Testis (tissue), 3 donors: ENCODE results near the gene HOOK2. TPM values are rescaled to one million over a fixed set of nuclear protein-coding genes. Genes with fewer than 3 reads are reported as not detected.

ENCODE experiments used
- DNase-seq: peaks from one replicate; pipeline ENCODE4 v3.0.0-alpha.2; 2019
- H3K27ac ChIP-seq, 2 donors: fragments of 200-600 bp; sonication (generic); one replicate each; pipeline ENCODE4 v1.5.1; 2019
- H3K27me3 ChIP-seq: fragments of 200-600 bp; sonication (generic); one replicate; pipeline ENCODE4 v1.5.1; 2019
- H3K36me3 ChIP-seq: fragments of 200-600 bp; sonication (generic); one replicate; pipeline ENCODE4 v1.5.1; 2017; ENCODE audit warnings: low read depth; ENCODE audit errors: missing control alignments
- H3K4me1 ChIP-seq: fragments of 200-600 bp; sonication (generic); one replicate; pipeline ENCODE4 v1.5.1; 2019
- H3K4me3 ChIP-seq, 2 donors: fragments of 200-600 bp; sonication (generic); one replicate each; pipeline ENCODE4 v1.5.1; 2017 to 2019
- H3K9me3 ChIP-seq: fragments of 200-600 bp; sonication (generic); one replicate; pipeline ENCODE4 v1.5.1; 2017
- POLR2A ChIP-seq: fragments of 450-650 bp; IDR thresholded peaks from one replicate; pipeline ENCODE4 v1.6.1; 2017; ENCODE audit warnings: antibody characterized with exemption, mild to moderate bottlenecking, moderate library complexity
- WGBS, 2 donors: methylation state at CpG; one replicate each; pipeline ENCODE4 v1.1.5; 2018; 5-methylcytosine and 5-hydroxymethylcytosine counted together
- intact Hi-C: fragments of 100-400 bp; cut with DNase I; formaldehyde crosslinking; loops from one replicate; pipeline ENCODE4 v1.15.1; 2023; ENCODE audit warnings: low total_unique reads
- polyA plus RNA-seq: library from polyadenylated mRNA; stranded (reverse); fragments of 350-450 nt; fragmentation: Illumina TruSeq; extraction: RNeasy Lipid Tissue Mini Kit (QIAGEN cat#74804); gene quantifications from one replicate; pipeline ENCODE4 v1.2.3, GENCODE V29; 2014; ENCODE audit warnings: low read depth, low replicate concordance; ENCODE audit not compliant: insufficient read depth
- total RNA-seq, 2 donors: library from RNA; depleted of rRNA; stranded (reverse); fragments of >200 nt; gene quantifications; one replicate each; pipeline ENCODE4 v1.2.3, GENCODE V29; 2016
- TF ChIP-seq, protein P1 (sequence below), 3 experiments: fragments of 450-650 bp in 2 of 3; fragments of 200-600 bp in 1 of 3; sonication (generic) in 1 of 3; IDR thresholded peaks; one replicate each; pipeline ENCODE4 v1.5.1; 2016 to 2019; ENCODE audit warnings: antibody characterized with exemption in 3 of 3, mild to moderate bottlenecking in 2 of 3, moderate library complexity in 1 of 3

HOOK2 gene
- total and polyA plus RNA-seq, 3 donors from 2014 or later: 30.0 to 63.4 (median 54.4) TPM

- Histone ChIP-seq H3K27ac (no peak overlapping the region), H3K9me3 (no peaks in the 10 kb centered on the region), H3K4me3 (no peak overlapping the region), H3K27me3 (no peaks in the 10 kb centered on the region), H3K4me1 (peaks cover 7% of the 10 kb centered on the region), H3K36me3 (no peaks in the 10 kb centered on the region)
- TF ChIP-seq, protein P1, sequence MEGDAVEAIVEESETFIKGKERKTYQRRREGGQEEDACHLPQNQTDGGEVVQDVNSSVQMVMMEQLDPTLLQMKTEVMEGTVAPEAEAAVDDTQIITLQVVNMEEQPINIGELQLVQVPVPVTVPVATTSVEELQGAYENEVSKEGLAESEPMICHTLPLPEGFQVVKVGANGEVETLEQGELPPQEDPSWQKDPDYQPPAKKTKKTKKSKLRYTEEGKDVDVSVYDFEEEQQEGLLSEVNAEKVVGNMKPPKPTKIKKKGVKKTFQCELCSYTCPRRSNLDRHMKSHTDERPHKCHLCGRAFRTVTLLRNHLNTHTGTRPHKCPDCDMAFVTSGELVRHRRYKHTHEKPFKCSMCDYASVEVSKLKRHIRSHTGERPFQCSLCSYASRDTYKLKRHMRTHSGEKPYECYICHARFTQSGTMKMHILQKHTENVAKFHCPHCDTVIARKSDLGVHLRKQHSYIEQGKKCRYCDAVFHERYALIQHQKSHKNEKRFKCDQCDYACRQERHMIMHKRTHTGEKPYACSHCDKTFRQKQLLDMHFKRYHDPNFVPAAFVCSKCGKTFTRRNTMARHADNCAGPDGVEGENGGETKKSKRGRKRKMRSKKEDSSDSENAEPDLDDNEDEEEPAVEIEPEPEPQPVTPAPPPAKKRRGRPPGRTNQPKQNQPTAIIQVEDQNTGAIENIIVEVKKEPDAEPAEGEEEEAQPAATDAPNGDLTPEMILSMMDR (IDR thresholded peaks at IDR 0.05): no peak
- no peak for TF ChIP-seq POLR2A
- WGBS, 2 donors: 71 to 81% methylated on average over 8 to 13 of the region's 13 CpGs
- intact Hi-C loops: loop anchor here (10.0 kb wide), 1 partner anchor 74 kb away; no protein-coding TSS in a partner anchor
- no peak for DNase-seq
Observed at GRCh38 chr19:12770922-12771321, 4.4 kb downstream of the HOOK2 start.

- no peak overlapping the region for H3K4me3 ChIP-seq
- no peak overlapping the region for H3K27ac ChIP-seq
- intact Hi-C loops: loop anchor here (10.0 kb wide), 1 partner anchor 75 kb away; no protein-coding TSS in a partner anchor
- WGBS, 2 donors: 43 to 47% methylated on average over 11 to 34 of the region's 37 CpGs
- no peaks in the 10 kb centered on the region for H3K9me3 ChIP-seq
- H3K27me3 ChIP-seq: no peaks in the 10 kb centered on the region
- no peaks in the 10 kb centered on the region for H3K36me3 ChIP-seq
- peaks cover 3% of the 10 kb centered on the region for H3K4me1 ChIP-seq
- TF ChIP-seq, protein P1 (IDR thresholded peaks at IDR 0.05): no peak
- TF ChIP-seq POLR2A: no peak
- peak; percentile 35 for DNase-seq
Observed at GRCh38 chr19:12769689-12770088, 5.7 kb downstream of the HOOK2 start.

GRCh38 chr19:12767666-12768065 is 7.7 kb downstream of the HOOK2 start:
- TF ChIP-seq, protein P1 (IDR thresholded peaks at IDR 0.05): no peak
- no peak for TF ChIP-seq POLR2A
- Histone ChIP-seq H3K4me1 (no peaks in the 10 kb centered on the region), H3K4me3 (no peak overlapping the region), H3K27me3 (no peaks in the 10 kb centered on the region), H3K9me3 (no peaks in the 10 kb centered on the region), H3K36me3 (no peaks in the 10 kb centered on the region), H3K27ac (no peak overlapping the region)
- intact Hi-C loops: no loop called here
- WGBS, 2 donors: 90 to 94% methylated on average over 6 to 15 of the region's 15 CpGs
- DNase-seq: no peak

DNA sequence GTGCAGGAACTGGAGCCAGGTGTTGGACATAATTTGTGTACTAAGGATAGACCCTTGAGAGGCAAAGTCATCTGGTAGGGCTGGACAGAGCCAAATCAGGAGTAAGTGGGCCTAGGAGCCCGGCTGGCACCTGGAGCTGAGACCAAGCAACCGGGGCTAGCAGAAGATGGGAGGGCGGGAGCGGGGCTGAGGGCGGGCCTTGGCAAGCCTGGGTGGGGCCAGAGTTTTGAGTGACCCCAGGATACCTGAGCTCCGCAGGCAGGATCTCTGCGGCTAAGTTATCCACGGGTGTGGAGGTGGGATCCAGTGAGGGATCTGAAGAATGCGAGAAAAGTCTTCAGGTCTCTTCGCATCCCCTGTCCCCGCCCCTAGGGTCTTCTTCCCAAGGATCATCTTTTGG is 8.2 kb downstream of the HOOK2 start:
- Histone ChIP-seq H3K4me1 (no peaks in the 10 kb centered on the region), H3K4me3 (no peak overlapping the region), H3K27me3 (no peaks in the 10 kb centered on the region), H3K27ac (no peak overlapping the region), H3K9me3 (no peaks in the 10 kb centered on the region), H3K36me3 (no peaks in the 10 kb centered on the region)
- DNase-seq: no peak
- TF ChIP-seq, protein P1 (IDR thresholded peaks at IDR 0.05): no peak
- TF ChIP-seq POLR2A: no peak
- WGBS, 2 donors: 83 to 84% methylated on average over 11 of the region's 11 CpGs
- intact Hi-C loops: no loop called here

- Histone ChIP-seq H3K4me3 (peak overlapping the region in 1 of 2 donors; percentile 34), H3K4me1 (no peaks in the 10 kb centered on the region), H3K36me3 (no peaks in the 10 kb centered on the region), H3K27ac (peak overlapping the region in 1 of 2 donors; percentile 15), H3K9me3 (no peaks in the 10 kb centered on the region), H3K27me3 (no peaks in the 10 kb centered on the region)
- TF ChIP-seq POLR2A: no peak
- TF ChIP-seq, protein P1 (IDR thresholded peaks at IDR 0.05): peak; percentile 63 to 79 (median 67)
- DNase-seq: peak; percentile 84
- WGBS, 2 donors: 27 to 29% methylated on average over 7 to 30 of the region's 30 CpGs
- intact Hi-C loops: no loop called here
Observed at GRCh38 chr19:12766051-12766521, 9.3 kb downstream of the HOOK2 start.
